GM21717 (cell line): ENCODE measurements around the gene UTS2R.

ENCODE experiments used
- ATAC-seq: cut with Tn5 transposase; IDR thresholded peaks from one replicate; pipeline ENCODE4 v1.9.1; 2021; ENCODE audit warnings: mild to moderate bottlenecking, moderate library complexity; ENCODE audit not compliant: unreplicated experiment

UTS2R gene

GRCh38 chr17:82386881-82387704 lies 15.5 kb downstream of the UTS2R start:
- ATAC-seq, result no peak

GRCh38 chr17:82387705-82388106 lies 16.1 kb downstream of the UTS2R start:
- no peak for ATAC-seq

GRCh38 chr17:82388223-82388921 lies 16.8 kb downstream of the UTS2R start:
- no peak for ATAC-seq

GRCh38 chr17:82388922-82389283 lies 17.3 kb downstream of the UTS2R start:
- no peak for ATAC-seq

- no peak for ATAC-seq
Observed at GRCh38 chr17:82389379-82389778, 17.8 kb downstream of the UTS2R start.

- no peak for ATAC-seq
Observed at GRCh38 chr17:82390015-82390859, 18.7 kb downstream of the UTS2R start.

- ATAC-seq, result no peak
Observed at GRCh38 chr17:82390860-82391435, 19.4 kb downstream of the UTS2R start.

GRCh38 chr17:82391496-82392066 lies 20.0 kb downstream of the UTS2R start:
- ATAC-seq, result no peak

- no peak for ATAC-seq
Observed at GRCh38 chr17:82392209-82392920, 20.8 kb downstream of the UTS2R start.

GRCh38 chr17:82392941-82393340 lies 21.4 kb downstream of the UTS2R start:
- ATAC-seq, result no peak

GRCh38 chr17:82394278-82394677 lies 22.7 kb downstream of the UTS2R start:
- ATAC-seq, result no peak

GRCh38 chr17:82396601-82397435 lies 25.3 kb downstream of the UTS2R start:
- no peak for ATAC-seq

GRCh38 chr17:82397449-82398335 lies 26.1 kb downstream of the UTS2R start:
- ATAC-seq, result no peak

- ATAC-seq, result no peak
Observed at GRCh38 chr17:82399041-82399441, 27.5 kb downstream of the UTS2R start.

GRCh38 chr17:82399601-82400101 lies 28.1 kb downstream of the UTS2R start:
- no peak for ATAC-seq

- ATAC-seq, result no peak
Observed at GRCh38 chr17:82400206-82400605, 28.6 kb downstream of the UTS2R start.

- no peak for ATAC-seq
Observed at GRCh38 chr17:82400830-82401229, 29.3 kb downstream of the UTS2R start.

- ATAC-seq, result no peak
Observed at GRCh38 chr17:82402865-82403264, 31.3 kb downstream of the UTS2R start.
